Mononuclear cell (primary cell): ENCODE results near the gene LYZL2. TPM values are rescaled to one million over a fixed set of nuclear protein-coding genes. Genes with fewer than 3 reads are reported as not detected.
"Not testable (repeated sequence)": the region's sequence is repeated elsewhere in the genome, so short reads cannot be mapped to it uniquely, and the experiment has no call there.

ENCODE experiments used
- H3K27me3 ChIP-seq: 2 replicates; pipeline ENCODE4 v1.6.0; 2011; ENCODE audit warnings: low read length, control low read depth; ENCODE audit not compliant: insufficient read depth
- H3K4me1 ChIP-seq: 2 replicates; pipeline ENCODE4 v1.5.1; 2011; ENCODE audit warnings: mild to moderate bottlenecking, low read length, control low read depth; ENCODE audit not compliant: insufficient read depth
- H3K4me3 ChIP-seq: 2 replicates; pipeline ENCODE4 v1.5.1; 2011; ENCODE audit warnings: mild to moderate bottlenecking, low read length, moderate library complexity
- H3K9me3 ChIP-seq: 2 replicates; pipeline ENCODE4 v1.5.1; 2011; ENCODE audit warnings: low read depth, mild to moderate bottlenecking, control low read depth, low read length
- total RNA-seq: library from RNA; depleted of rRNA; stranded (reverse); fragments of >200 nt; gene quantifications from one replicate; pipeline ENCODE4 v1.2.3, GENCODE V29; 2012

LYZL2 gene
- not detected for total RNA-seq

- Histone ChIP-seq H3K4me3 (no peak within 1 kb of the TSS), H3K4me1 (no peaks in the 10 kb centered on the region), H3K9me3 (no peaks in the 10 kb centered on the region), H3K27me3 (peaks cover 2% of the 10 kb centered on the region)
Measured at GRCh38 chr10:30629653-30630052, at the start of gene LYZL2. TSS of gene LYZL2 (minus strand) at chr10:30629753. CDS start at chr10:30626915, 2,838 bp downstream.

GRCh38 chr10:30677616-30678015, 48.1 kb upstream of the LYZL2 start:
- not testable (repeated sequence) for H3K4me1 ChIP-seq
- peaks cover 12% of the 10 kb centered on the region for H3K27me3 ChIP-seq

GRCh38 chr10:30677146-30677545, 47.6 kb upstream of the LYZL2 start:
- not testable (repeated sequence) for H3K4me1 ChIP-seq, H3K4me3 ChIP-seq, H3K9me3 ChIP-seq
- H3K27me3 ChIP-seq, result peaks cover 12% of the 10 kb centered on the region

More at GRCh38 chr10:30677616-30678015, 48.1 kb upstream of the LYZL2 start:
- not testable (repeated sequence) for H3K9me3 ChIP-seq, H3K4me3 ChIP-seq

GRCh38 chr10:30675791-30676718, 46.5 kb upstream of the LYZL2 start:
- H3K4me3 ChIP-seq, result no peak overlapping the region
- H3K9me3 ChIP-seq, result peaks cover 4% of the 10 kb centered on the region
- peaks cover 3% of the 10 kb centered on the region for H3K27me3 ChIP-seq
- H3K4me1 ChIP-seq, result no peaks in the 10 kb centered on the region

- Histone ChIP-seq H3K4me1 (no peaks in the 10 kb centered on the region), H3K4me3 (no peak overlapping the region), H3K9me3 (peaks cover 4% of the 10 kb centered on the region), H3K27me3 (peaks cover 9% of the 10 kb centered on the region)
Measured at GRCh38 chr10:30674796-30675195, 45.2 kb upstream of the LYZL2 start.

- H3K4me1 ChIP-seq, H3K9me3 ChIP-seq, H3K27me3 ChIP-seq: not testable (repeated sequence)
Measured at GRCh38 chr10:30673262-30673661, 43.7 kb upstream of the LYZL2 start.

GRCh38 chr10:30672338-30672737, 42.8 kb upstream of the LYZL2 start:
- not testable (repeated sequence) for H3K4me1 ChIP-seq, H3K27me3 ChIP-seq, H3K4me3 ChIP-seq, H3K9me3 ChIP-seq

More at GRCh38 chr10:30673262-30673661, 43.7 kb upstream of the LYZL2 start:
- H3K4me3 ChIP-seq, result not testable (repeated sequence)

- H3K4me3 ChIP-seq, result no peak overlapping the region
- no peaks in the 10 kb centered on the region for H3K9me3 ChIP-seq
- no peaks in the 10 kb centered on the region for H3K4me1 ChIP-seq
- H3K27me3 ChIP-seq, result peaks cover 9% of the 10 kb centered on the region
Measured at GRCh38 chr10:30671026-30671616, 41.6 kb upstream of the LYZL2 start.

GRCh38 chr10:30667982-30668381, 38.4 kb upstream of the LYZL2 start:
- H3K4me3 ChIP-seq, H3K27me3 ChIP-seq, H3K4me1 ChIP-seq, H3K9me3 ChIP-seq: not testable (repeated sequence)

GRCh38 chr10:30663403-30663802, 33.9 kb upstream of the LYZL2 start:
- H3K4me1 ChIP-seq, H3K9me3 ChIP-seq, H3K27me3 ChIP-seq, H3K4me3 ChIP-seq: not testable (repeated sequence)

GRCh38 chr10:30662814-30663213, 33.3 kb upstream of the LYZL2 start:
- no peaks in the 10 kb centered on the region for H3K9me3 ChIP-seq
- peaks cover 1% of the 10 kb centered on the region for H3K27me3 ChIP-seq
- H3K4me1 ChIP-seq, result peaks cover 9% of the 10 kb centered on the region
- no peak overlapping the region for H3K4me3 ChIP-seq

GRCh38 chr10:30660314-30660713, 30.8 kb upstream of the LYZL2 start:
- not testable (repeated sequence) for H3K4me3 ChIP-seq, H3K9me3 ChIP-seq, H3K4me1 ChIP-seq
- H3K27me3 ChIP-seq, result peaks cover 21% of the 10 kb centered on the region

GRCh38 chr10:30656233-30656632, 26.7 kb upstream of the LYZL2 start:
- Histone ChIP-seq H3K9me3 (no peaks in the 10 kb centered on the region), H3K27me3 (peaks cover 24% of the 10 kb centered on the region), H3K4me3 (no peak overlapping the region), H3K4me1 (no peaks in the 10 kb centered on the region)

- H3K4me1 ChIP-seq, H3K9me3 ChIP-seq, H3K4me3 ChIP-seq: not testable (repeated sequence)
- H3K27me3 ChIP-seq, result peaks cover 24% of the 10 kb centered on the region
Measured at GRCh38 chr10:30655001-30655400, 25.4 kb upstream of the LYZL2 start.

- H3K27me3 ChIP-seq, result peaks cover 12% of the 10 kb centered on the region
- not testable (repeated sequence) for H3K4me3 ChIP-seq, H3K4me1 ChIP-seq, H3K9me3 ChIP-seq
Measured at GRCh38 chr10:30651470-30652397, 22.2 kb upstream of the LYZL2 start.
